OCI-LY1 (cell line): ENCODE data around the gene RNF182.

Experiments
- H2AFZ ChIP-seq: fragments of 200-600 bp; sonication (generic), shearing (Covaris generic); 2 replicates; pipeline ENCODE4 v1.6.0; 2014; ENCODE audit warnings: antibody characterized with exemption, mild to moderate bottlenecking, low read length
- H3F3A ChIP-seq: fragments of 200-600 bp; sonication (generic), shearing (Covaris generic); 2 replicates; pipeline ENCODE4 v1.6.0; 2014; ENCODE audit warnings: mild to moderate bottlenecking, antibody characterized with exemption, low read length, moderate library complexity; ENCODE audit not compliant: insufficient read depth
- H3K27ac ChIP-seq: fragments of 200-600 bp; sonication (generic); 2 replicates; pipeline ENCODE4 v1.5.1; 2014; ENCODE audit warnings: low read length, mixed run types, mild to moderate bottlenecking, low read depth; ENCODE audit not compliant: poor library complexity, severe bottlenecking
- H3K27me3 ChIP-seq: fragments of 200-600 bp; sonication (generic); 2 replicates; pipeline ENCODE4 v1.6.0; 2014; ENCODE audit warnings: antibody characterized with exemption, mild to moderate bottlenecking, low read length, moderate library complexity; ENCODE audit not compliant: insufficient read depth
- H3K36me3 ChIP-seq: fragments of 200-600 bp; sonication (generic); 2 replicates; pipeline ENCODE4 v1.6.1; 2014; ENCODE audit warnings: mild to moderate bottlenecking, antibody characterized with exemption, low read length, moderate library complexity, mixed read lengths; ENCODE audit not compliant: insufficient read depth
- H3K4me1 ChIP-seq: fragments of 200-600 bp; sonication (generic); 2 replicates; pipeline ENCODE4 v1.5.1; 2014; ENCODE audit warnings: mild to moderate bottlenecking, low read length, moderate library complexity; ENCODE audit not compliant: insufficient read depth, severe bottlenecking
- H3K4me2 ChIP-seq: fragments of 200-600 bp; sonication (generic), shearing (Covaris generic); 2 replicates; pipeline ENCODE4 v1.6.1; 2014; ENCODE audit warnings: low read length
- H3K4me3 ChIP-seq: fragments of 200-600 bp; sonication (generic); 2 replicates; pipeline ENCODE4 v1.5.1; 2014; ENCODE audit warnings: low read length, low read depth, mild to moderate bottlenecking, mixed read lengths; ENCODE audit not compliant: poor library complexity, severe bottlenecking
- H3K79me2 ChIP-seq: fragments of 200-600 bp; shearing (Covaris generic); 2 replicates; pipeline ENCODE4 v1.6.1; 2016; ENCODE audit warnings: mixed run types, low read length, mixed read lengths; ENCODE audit not compliant: insufficient read depth
- H3K9ac ChIP-seq: fragments of 200-600 bp; sonication (generic), shearing (Covaris generic); 2 replicates; pipeline ENCODE4 v1.6.1; 2014; ENCODE audit warnings: mild to moderate bottlenecking, low read length, mixed read lengths
- H3K9me2 ChIP-seq: fragments of 200-600 bp; sonication (generic), shearing (Covaris generic); 2 replicates; pipeline ENCODE4 v1.6.1; 2014; ENCODE audit warnings: low read depth, mild to moderate bottlenecking, low read length, mixed read lengths
- H3K9me3 ChIP-seq: fragments of 200-600 bp; shearing (Covaris generic); 2 replicates; pipeline ENCODE4 v1.6.1; 2014; ENCODE audit warnings: low read length, mixed read lengths
- H4K20me1 ChIP-seq: fragments of 200-600 bp; sonication (generic), shearing (Covaris generic); 2 replicates; pipeline ENCODE4 v1.6.0; 2016; ENCODE audit warnings: mild to moderate bottlenecking, low read length; ENCODE audit not compliant: insufficient read depth
- CTCF ChIP-seq: fragments of 200-600 bp; sonication (generic), shearing (Covaris generic); IDR thresholded peaks from 2 replicates; pipeline ENCODE4 v1.5.1; 2017; ENCODE audit warnings: mild to moderate bottlenecking, antibody characterized with exemption, low read length, moderate library complexity, mixed read lengths
- EZH2 ChIP-seq: fragments of 200-600 bp; sonication (generic), shearing (Covaris generic); IDR thresholded peaks from 2 replicates; pipeline ENCODE4 v1.8.0; 2017; ENCODE audit warnings: borderline replicate concordance, mixed run types, mild to moderate bottlenecking, antibody characterized with exemption, low read length, moderate library complexity, mixed read lengths

Gene RNF182

GRCh38 chr6:13911337-13911736 lies 13.4 kb upstream of the RNF182 start:
- no peaks in the 10 kb centered on the region for H3K9me3 ChIP-seq
- H3K27ac ChIP-seq: no peak overlapping the region
- TF ChIP-seq EZH2: no peak
- no peak for TF ChIP-seq CTCF
- no peak overlapping the region for H3K4me2 ChIP-seq
- no peak overlapping the region for H2AFZ ChIP-seq
- H3K79me2 ChIP-seq: no peaks in the 10 kb centered on the region
- no peaks in the 10 kb centered on the region for H3K27me3 ChIP-seq
- H3K4me1 ChIP-seq: no peaks in the 10 kb centered on the region
- no peak overlapping the region for H3K9ac ChIP-seq
- H3K9me2 ChIP-seq: no peaks in the 10 kb centered on the region
- H4K20me1 ChIP-seq: no peaks in the 10 kb centered on the region; the same call in 1 of the 2 replicates
- H3K4me3 ChIP-seq: no peak overlapping the region
- no peaks in the 10 kb centered on the region for H3F3A ChIP-seq
- H3K36me3 ChIP-seq: no peaks in the 10 kb centered on the region

GRCh38 chr6:13913226-13914001 lies 11.3 kb upstream of the RNF182 start:
- no peaks in the 10 kb centered on the region for H3K9me2 ChIP-seq
- no peak overlapping the region for H2AFZ ChIP-seq
- H3K27ac ChIP-seq: no peak overlapping the region
- H3K4me2 ChIP-seq: no peak overlapping the region
- no peaks in the 10 kb centered on the region for H3K9me3 ChIP-seq
- no peaks in the 10 kb centered on the region for H3K36me3 ChIP-seq
- no peaks in the 10 kb centered on the region for H3F3A ChIP-seq
- H3K27me3 ChIP-seq: no peaks in the 10 kb centered on the region
- no peaks in the 10 kb centered on the region; the same call in 1 of the 2 replicates for H4K20me1 ChIP-seq
- no peak for TF ChIP-seq CTCF
- TF ChIP-seq EZH2: no peak
- H3K4me1 ChIP-seq: no peaks in the 10 kb centered on the region
- no peak overlapping the region for H3K9ac ChIP-seq
- no peaks in the 10 kb centered on the region for H3K79me2 ChIP-seq
- H3K4me3 ChIP-seq: no peak overlapping the region

- no peaks in the 10 kb centered on the region for H3F3A ChIP-seq
- no peak overlapping the region for H3K4me3 ChIP-seq
- no peaks in the 10 kb centered on the region for H3K36me3 ChIP-seq
- H3K4me1 ChIP-seq: peaks cover 4% of the 10 kb centered on the region
- H4K20me1 ChIP-seq: no peaks in the 10 kb centered on the region; the same call in 1 of the 2 replicates
- H3K27me3 ChIP-seq: no peaks in the 10 kb centered on the region
- H3K4me2 ChIP-seq: no peak overlapping the region
- H2AFZ ChIP-seq: no peak overlapping the region
- H3K27ac ChIP-seq: no peak overlapping the region
- no peak overlapping the region for H3K9ac ChIP-seq
- H3K79me2 ChIP-seq: no peaks in the 10 kb centered on the region
- no peak for TF ChIP-seq EZH2
- TF ChIP-seq CTCF: no peak
- no peaks in the 10 kb centered on the region for H3K9me2 ChIP-seq
- no peaks in the 10 kb centered on the region for H3K9me3 ChIP-seq
These were observed 10.4 kb upstream of the RNF182 start for GRCh38 chr6:13914351-13914750.
